Measurements from ENCODE around the gene KRT16. TPM values are rescaled to one million over a fixed set of nuclear protein-coding genes. Genes with fewer than 3 reads are reported as not detected.
A peak's percentile ranks its signal among the peaks of the same experiment; 100 is the strongest.

The KRT16 gene
- total and polyA plus RNA-seq, 2 of the 8 experiments (the other 6 are each of a cell fraction or from before 2014, with no cell fraction given): not detected

DNA sequence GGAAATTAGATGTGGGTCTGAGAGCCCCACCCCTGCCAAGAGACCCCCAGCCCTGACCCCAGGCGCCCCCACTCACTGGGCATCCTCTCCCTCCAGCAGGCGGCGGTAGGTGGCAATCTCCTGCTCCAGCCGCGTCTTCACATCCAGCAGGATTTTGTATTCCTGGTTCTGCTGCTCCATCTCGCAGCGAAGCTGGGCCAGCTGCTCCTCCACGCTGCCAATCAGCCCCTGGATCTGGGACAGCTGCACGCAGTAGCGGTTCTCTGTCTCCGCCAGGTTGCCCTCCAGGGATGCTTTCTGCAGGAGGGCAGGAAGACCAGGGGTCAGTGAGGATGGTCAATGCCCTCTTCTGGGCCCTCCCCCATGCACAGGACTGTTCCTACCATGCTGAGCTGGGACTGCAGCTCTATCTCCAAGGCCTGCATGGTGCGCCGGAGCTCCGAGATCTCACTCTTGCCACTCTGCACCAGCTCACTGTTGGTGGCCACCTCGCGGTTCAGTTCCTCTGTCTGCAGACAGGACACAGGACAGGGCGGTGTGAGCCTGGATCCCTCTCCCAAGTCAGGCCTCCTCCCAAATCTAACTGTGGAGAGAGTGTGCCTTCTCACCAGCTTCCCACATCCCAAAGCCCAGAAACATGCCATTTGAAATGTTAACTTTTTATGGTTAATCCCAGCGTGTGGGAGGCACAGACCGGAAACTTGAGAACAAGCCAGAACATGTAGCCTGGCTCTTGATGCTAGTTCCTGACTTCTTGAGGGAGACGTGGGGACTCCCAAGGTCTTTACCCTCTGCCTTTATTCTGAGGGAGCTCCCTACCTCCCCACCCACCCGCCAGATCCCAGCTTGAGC, 8.2 kb upstream of the KRT16 start:
- Histone ChIP-seq H3K79me2 (ENCODE audit: control insufficient read depth in 1 of 2, insufficient read depth in 2 of 2, low read length in 2 of 2) (no peaks in the 10 kb centered on the region), H3K27ac (ENCODE audit: low read depth, low read length) (no peak overlapping the region), H2AK5ac (ENCODE audit: low read depth, low read length) (no peak overlapping the region), H3K23me2 (ENCODE audit: low read depth, low read length) (no peaks in the 10 kb centered on the region), H3K4ac (replicated peaks; ENCODE audit: insufficient read length, low read depth, low read length) (no peak overlapping the region), H3K14ac (ENCODE audit: insufficient read length) (no peak overlapping the region), H2BK5ac (ENCODE audit: low read depth, low read length) (no peak overlapping the region), H4K5ac (ENCODE audit: insufficient read length, low read depth, low read length) (no peak overlapping the region), H2BK15ac (ENCODE audit: low read length) (no peak overlapping the region), H3K4me1 (replicated peaks in 1 of 4; ENCODE audit: control insufficient read depth in 3 of 4, insufficient read depth in 4 of 4, low read length in 3 of 4) (peaks cover 0 to 4% (median 3%) of the 10 kb centered on the region in 4 experiments; a peak in 4 of 7 replicates), H3K79me1 (ENCODE audit: low read depth, low read length) (no peaks in the 10 kb centered on the region), H2BK20ac (ENCODE audit: low read length) (no peak overlapping the region), H4K8ac (ENCODE audit: extremely low read depth, insufficient read depth, low read length) (no peak overlapping the region), H3K56ac (replicated peaks; ENCODE audit: insufficient read length, low read depth, low read length) (no peak overlapping the region), H3K36me3 (ENCODE audit: control insufficient read depth in 2 of 4, insufficient read depth in 4 of 4, low read length in 3 of 4) (no peaks in the 10 kb centered on the region), H2BK12ac (ENCODE audit: low read depth, low read length) (no peak overlapping the region), H3K9me3 (ENCODE audit: insufficient read depth in 2 of 2, low read depth in 1 of 2, low read length in 1 of 2) (no peaks in the 10 kb centered on the region), H4K20me1 (replicated peaks in 1 of 2; ENCODE audit: control insufficient read depth in 1 of 2, insufficient read depth in 2 of 2, low read length in 2 of 2) (no peaks in the 10 kb centered on the region), H3K23ac (ENCODE audit: insufficient read length) (no peak overlapping the region), H3K18ac (ENCODE audit: extremely low read depth, low read length) (no peak overlapping the region; the same call in 1 of the 2 replicates), H3K4me2 (ENCODE audit: insufficient read depth in 1 of 2, low read depth in 2 of 2, low read length in 2 of 2) (no peak overlapping the region), H2BK120ac (replicated peaks; ENCODE audit: low read depth, low read length) (no peak overlapping the region), H3K9ac (replicated peaks in 1 of 4; ENCODE audit: extremely low read depth in 1 of 4, low read depth in 3 of 4, low read length in 3 of 4) (no peak overlapping the region), H2AFZ (ENCODE audit: low read length) (no peak overlapping the region), H3K27me3 (replicated peaks in 1 of 4; ENCODE audit: control insufficient read depth in 3 of 4, extremely low read depth in 1 of 4, insufficient read depth in 3 of 4, low read length in 3 of 4) (no peaks in the 10 kb centered on the region), H3K4me3 (ENCODE audit: extremely low read depth in 1 of 4, insufficient read depth in 2 of 4, low read depth in 3 of 4, low read length in 4 of 4) (no peak overlapping the region), H4K91ac (replicated peaks; ENCODE audit: insufficient read length, low read length) (no peak overlapping the region)
- ChIA-PET POLR2A (ENCODE audit: partially characterized antibody) (interaction anchor here (1.3 to 1.7 kb wide), 3 partner anchors 39 to 93 kb away, joined by 3 read pairs; partner anchors contain the start of genes EIF1 and KRT19), CTCF (ENCODE audit: partially characterized antibody) (interaction anchor here (0.6 to 14.5 kb wide), 13 partner anchors 9 to 293 kb away, joined by 3 to 103 read pairs (median 7); no protein-coding TSS in a partner anchor)
- FAIRE-seq (no peak), DNase-seq (ENCODE audit: low read depth in 1 of 2, low spot score in 2 of 2) (no peak)
- 89% methylated on average over 18 of the region's 21 CpGs; no CpG with 5 or more reads in 1 of the 2 experiments for WGBS, 2 experiments (ENCODE audit: extremely low coverage in 1 of 2, insufficient coverage in 1 of 2, insufficient read length in 1 of 2, insufficient replicate concordance in 2 of 2, low coverage in 1 of 2, low lambda C conversion rate in 2 of 2, missing lambda C conversion rate in 1 of 2)
- TF ChIP-seq USF2 (IDR thresholded peaks at IDR 0.05; ENCODE audit: low read length): no peak
- peak in 2 of 3 experiments; percentile 2 to 19; a peak in 2 of 4 replicates for TF ChIP-seq CTCF (IDR thresholded peaks at IDR 0.05; ENCODE audit: control extremely low read depth in 1 of 3, insufficient read depth in 1 of 3, low read depth in 1 of 3, low read length in 3 of 3)
- TF ChIP-seq MAFK (IDR thresholded peaks at IDR 0.05; ENCODE audit: low read depth, low read length): no peak
- TF ChIP-seq BACH1 (IDR thresholded peaks at IDR 0.05; ENCODE audit: low read length): no peak
- no peak for TF ChIP-seq SP2 (IDR thresholded peaks at IDR 0.05; ENCODE audit: low read length)

All from H1 (cell line).